ENCODE data around the gene SOCS7. TPM values are rescaled to one million over a fixed set of nuclear protein-coding genes. Genes with fewer than 3 reads are reported as not detected.
A peak's percentile ranks its signal among the peaks of the same experiment; 100 is the strongest.

Gene SOCS7
- total and polyA plus RNA-seq, 2 donors (not counting 1 experiment from before 2014, with no cell fraction given), result 9.4 to 20.8 TPM

GRCh38 chr17:38428112-38428642, 76.5 kb downstream of the SOCS7 start, which contains the start of gene ARHGAP23:
Gene ARHGAP23, plus strand, starts transcription at chr17:38428464. Its CDS starts 22 bp downstream, at chr17:38428486.
- peak within 1 kb of the TSS; percentile 5 to 65 (median 58) for H3K4me3 ChIP-seq (ENCODE audit: control extremely low read depth in 1 of 5, extremely low read depth in 1 of 5, insufficient read depth in 1 of 5, low read depth in 2 of 5, low read length in 4 of 5)
- H3K27ac ChIP-seq (ENCODE audit: low read length in 2 of 2), result peak within 1 kb of the TSS in 1 of 2 donors; percentile 9
- Mint-ChIP-seq H3K27ac (peak within 1 kb of the TSS; percentile 38), H3K4me1 (peaks cover 21% of the 10 kb centered on the region), H3K4me3 (peak within 1 kb of the TSS; percentile 83), H3K27me3 (peaks cover 41% of the 10 kb centered on the region), H3K9me3 (ENCODE audit: insufficient read depth) (no peaks in the 10 kb centered on the region)
- peak within 1 kb of the TSS; percentile 100 for H3K4me2 ChIP-seq (replicated peaks; ENCODE audit: low read depth, low read length, poor library complexity, severe bottlenecking)
- peak within 1 kb of the TSS; percentile 74 for H3K9ac ChIP-seq (ENCODE audit: low read length)
- peaks cover 9 to 19% of the 10 kb centered on the region in 2 donors for H3K4me1 ChIP-seq (ENCODE audit: control insufficient read depth in 2 of 2, insufficient read depth in 2 of 2, low read length in 2 of 2)
- peak; percentile 52 for DNase-seq
- no peak for TF ChIP-seq EZH2 (IDR thresholded peaks at IDR 0.05; ENCODE audit: borderline replicate concordance, insufficient read depth, low read depth, low read length, poor library complexity, severe bottlenecking)
- no peak for TF ChIP-seq CTCF (IDR thresholded peaks at IDR 0.05)
- H3K79me2 ChIP-seq (ENCODE audit: control insufficient read depth, insufficient read depth, low read length), result no peaks in the 10 kb centered on the region
- ChIA-PET POLR2A (no interaction called here), CTCF (interaction anchor here (1.3 kb wide), 1 partner anchor 14 kb away, joined by 5 read pairs; no protein-coding TSS in a partner anchor)
- H3K36me3 ChIP-seq (replicated peaks in 1 of 2; ENCODE audit: control extremely low read depth in 1 of 2, control insufficient read depth in 1 of 2, extremely low read depth in 1 of 2, insufficient read depth in 2 of 2, low read length in 1 of 2), result no peaks in the 10 kb centered on the region
- peaks cover 0 to 56% (median 23%) of the 10 kb centered on the region in 4 experiments for H3K27me3 ChIP-seq (replicated peaks in 1 of 4; ENCODE audit: control extremely low read depth in 1 of 4, control insufficient read depth in 3 of 4, insufficient read depth in 4 of 4, low read length in 3 of 4)
- H4K20me1 ChIP-seq (ENCODE audit: control insufficient read depth, insufficient read depth, low read length, poor library complexity, severe bottlenecking), result no peaks in the 10 kb centered on the region
- under 1% methylated on average over 36 of the region's 46 CpGs for WGBS (ENCODE audit: insufficient coverage)
- peak within 1 kb of the TSS; percentile 77 for H2AFZ ChIP-seq (ENCODE audit: insufficient read depth, low read depth, low read length, poor library complexity, severe bottlenecking)
- intact Hi-C loops (cut with micrococcal nuclease), result loop anchor here (5.0 to 10.0 kb wide), 2 partner anchors 127 to 239 kb away; no protein-coding TSS in a partner anchor
- no peaks in the 10 kb centered on the region for H3K9me3 ChIP-seq (ENCODE audit: control extremely low read depth in 1 of 3, control insufficient read depth in 2 of 3, insufficient read depth in 1 of 3, low read length in 2 of 3)
- ATAC-seq (ENCODE audit: low read depth), result peak; percentile 60
